ENCODE results near the gene TBC1D14.

The TBC1D14 gene

GRCh38 chr4:6951880-6952381 is 42.3 kb downstream of the TBC1D14 start:
- no peak for DNase-seq (ENCODE audit: low read depth in 2 of 2)

GRCh38 chr4:6953751-6954380 is 44.2 kb downstream of the TBC1D14 start:
- DNase-seq (ENCODE audit: low read depth in 2 of 2) = no peak

- DNase-seq (ENCODE audit: low read depth in 2 of 2) = no peak
Measured at GRCh38 chr4:6955261-6955911, 45.8 kb downstream of the TBC1D14 start.

- DNase-seq (ENCODE audit: low read depth in 2 of 2) = no peak
Measured at GRCh38 chr4:6956087-6956433, 46.4 kb downstream of the TBC1D14 start.

GRCh38 chr4:6956434-6957147 is 47.0 kb downstream of the TBC1D14 start:
- DNase-seq (ENCODE audit: low read depth in 2 of 2) = no peak

GRCh38 chr4:6957148-6957520 is 47.5 kb downstream of the TBC1D14 start:
- no peak for DNase-seq (ENCODE audit: low read depth in 2 of 2)

GRCh38 chr4:6957994-6958393 is 48.4 kb downstream of the TBC1D14 start:
- DNase-seq (ENCODE audit: low read depth in 2 of 2) = no peak

- DNase-seq (ENCODE audit: low read depth in 2 of 2) = no peak
Measured at GRCh38 chr4:6959261-6959660, 49.6 kb downstream of the TBC1D14 start.

- no peak for DNase-seq (ENCODE audit: low read depth in 2 of 2)
Measured at GRCh38 chr4:6960154-6960553, 50.5 kb downstream of the TBC1D14 start.

- DNase-seq (ENCODE audit: low read depth in 2 of 2) = no peak
Measured at GRCh38 chr4:6960628-6961412, 51.2 kb downstream of the TBC1D14 start.

- DNase-seq (ENCODE audit: low read depth in 2 of 2) = no peak
Measured at GRCh38 chr4:6961496-6962210, 52.0 kb downstream of the TBC1D14 start.

GRCh38 chr4:6962211-6963041 is 52.8 kb downstream of the TBC1D14 start:
- DNase-seq (ENCODE audit: low read depth in 2 of 2) = no peak

GRCh38 chr4:6963139-6963611 is 53.5 kb downstream of the TBC1D14 start:
- no peak for DNase-seq (ENCODE audit: low read depth in 2 of 2)

- no peak for DNase-seq (ENCODE audit: low read depth in 2 of 2)
Measured at GRCh38 chr4:6964858-6965257, 55.2 kb downstream of the TBC1D14 start.

GRCh38 chr4:6965329-6965728 is 55.7 kb downstream of the TBC1D14 start:
- no peak for DNase-seq (ENCODE audit: low read depth in 2 of 2)

- DNase-seq (ENCODE audit: low read depth in 2 of 2) = no peak
Measured at GRCh38 chr4:6967846-6968340, 58.3 kb downstream of the TBC1D14 start.

GRCh38 chr4:6968496-6968895 is 58.9 kb downstream of the TBC1D14 start:
- DNase-seq (ENCODE audit: low read depth in 2 of 2) = no peak

- DNase-seq (ENCODE audit: low read depth in 2 of 2) = no peak
Measured at GRCh38 chr4:6969826-6970800, 60.5 kb downstream of the TBC1D14 start.

Data from stimulated activated CD4-positive, alpha-beta T cell treated with anti-CD3 and anti-CD28 coated beads, Interleukin-1b, Interleukin-23, amount 100 ng/mL, for 4 hours (primary cell).